ENCODE results near the gene CASQ1. TPM values are rescaled to one million over a fixed set of nuclear protein-coding genes. Genes with fewer than 3 reads are reported as not detected.
A peak's percentile ranks its signal among the peaks of the same experiment; 100 is the strongest.

CASQ1 gene
- total RNA-seq, 4 donors from 2014 or later, result 2.9 to 4.9 (median 4.6) TPM

- no peaks in the 10 kb centered on the region for H3K9me3 ChIP-seq
- intact Hi-C loops (cut with DNase I), result no loop called here
- H3K27me3 ChIP-seq, result no peaks in the 10 kb centered on the region
- no peak overlapping the region for H3K27ac ChIP-seq (replicated peaks in 1 of 4)
- TF ChIP-seq POLR2A (IDR thresholded peaks at IDR 0.05; ENCODE audit: low read depth) (no peak), POLR2AphosphoS5 (IDR thresholded peaks at IDR 0.05) (peak in 1 of 2 donors; percentile 14)
- H3K4me3 ChIP-seq, result no peak overlapping the region
- DNase-seq (ENCODE audit: extremely low spot score), result no peak
- WGBS, result 95% methylated on average over 3 of the region's 3 CpGs
- peaks cover 0 to 13% (median 0%) of the 10 kb centered on the region in 4 donors for H3K4me1 ChIP-seq
- H3K36me3 ChIP-seq, result no peaks in the 10 kb centered on the region
These were observed 42.3 kb upstream of the CASQ1 start for GRCh38 chr1:160148121-160148520.

GRCh38 chr1:160149233-160149632 lies 41.1 kb upstream of the CASQ1 start:
- Histone ChIP-seq H3K4me1 (peaks cover 0 to 8% (median 0%) of the 10 kb centered on the region in 4 donors), H3K27ac (replicated peaks in 1 of 4) (no peak overlapping the region)

GRCh38 chr1:160149716-160150115 lies 40.7 kb upstream of the CASQ1 start:
- intact Hi-C loops (cut with DNase I), result loop anchor here (5.0 kb wide), 1 partner anchor 37 kb away; no protein-coding TSS in a partner anchor
- TF ChIP-seq EP300 (IDR thresholded peaks at IDR 0.05) (no peak), POLR2AphosphoS5 (IDR thresholded peaks at IDR 0.05) (no peak), POLR2A (IDR thresholded peaks at IDR 0.05; ENCODE audit: low read depth) (no peak), CTCF (IDR thresholded peaks at IDR 0.05) (no peak)
- 70% methylated on average over 2 of the region's 2 CpGs for WGBS
- H3K27ac ChIP-seq (replicated peaks in 1 of 4), result no peak overlapping the region
- no peaks in the 10 kb centered on the region for H3K27me3 ChIP-seq
- H3K4me1 ChIP-seq, result peaks cover 0 to 8% (median 0%) of the 10 kb centered on the region in 4 donors
- H3K36me3 ChIP-seq, result no peaks in the 10 kb centered on the region
- no peak overlapping the region for H3K4me3 ChIP-seq
- DNase-seq (ENCODE audit: extremely low spot score), result no peak
- H3K9me3 ChIP-seq, result no peaks in the 10 kb centered on the region

More at GRCh38 chr1:160149233-160149632, 41.1 kb upstream of the CASQ1 start:
- no peak for DNase-seq (ENCODE audit: extremely low spot score)
- no peaks in the 10 kb centered on the region for H3K27me3 ChIP-seq
- no peaks in the 10 kb centered on the region for H3K9me3 ChIP-seq
- no peaks in the 10 kb centered on the region for H3K36me3 ChIP-seq
- intact Hi-C loops (cut with DNase I), result no loop called here
- TF ChIP-seq POLR2A (IDR thresholded peaks at IDR 0.05; ENCODE audit: low read depth), result no peak
- TF ChIP-seq CTCF (IDR thresholded peaks at IDR 0.05), result no peak
- TF ChIP-seq POLR2AphosphoS5 (IDR thresholded peaks at IDR 0.05), result no peak
- no peak for TF ChIP-seq EP300 (IDR thresholded peaks at IDR 0.05)
- no peak overlapping the region for H3K4me3 ChIP-seq

GRCh38 chr1:160151303-160151702 lies 39.1 kb upstream of the CASQ1 start, which contains the start of gene ATP1A4:
Gene ATP1A4, plus strand, starts transcription at chr1:160151603. Its CDS starts 438 bp downstream, at chr1:160152041.
- TF ChIP-seq POLR2A (IDR thresholded peaks at IDR 0.05; ENCODE audit: low read depth) (no peak), POLR2AphosphoS5 (IDR thresholded peaks at IDR 0.05) (no peak), EP300 (IDR thresholded peaks at IDR 0.05) (no peak), CTCF (IDR thresholded peaks at IDR 0.05) (no peak)

GRCh38 chr1:160154790-160155189 lies 35.6 kb upstream of the CASQ1 start:
- WGBS, result 78% methylated on average over 3 of the region's 3 CpGs
- intact Hi-C loops (cut with DNase I), result loop anchor here (5.0 kb wide), 1 partner anchor 42 kb away; no protein-coding TSS in a partner anchor
- TF ChIP-seq POLR2A (IDR thresholded peaks at IDR 0.05; ENCODE audit: low read depth) (no peak), POLR2AphosphoS5 (IDR thresholded peaks at IDR 0.05) (no peak), EP300 (IDR thresholded peaks at IDR 0.05) (no peak), CTCF (IDR thresholded peaks at IDR 0.05) (no peak)

More at GRCh38 chr1:160151303-160151702, 39.1 kb upstream of the CASQ1 start, which contains the start of gene ATP1A4:
- Histone ChIP-seq H3K4me3 (no peak within 1 kb of the TSS), H3K9me3 (no peaks in the 10 kb centered on the region), H3K4me1 (peaks cover 0 to 8% (median 0%) of the 10 kb centered on the region in 4 donors), H3K36me3 (no peaks in the 10 kb centered on the region), H3K27ac (replicated peaks in 1 of 4) (no peak within 1 kb of the TSS), H3K27me3 (no peaks in the 10 kb centered on the region)
- no peak for DNase-seq (ENCODE audit: extremely low spot score)
- 85% methylated on average over 6 of the region's 6 CpGs for WGBS
- intact Hi-C loops (cut with DNase I), result loop anchor here (5.0 kb wide), 1 partner anchor 39 kb away; no protein-coding TSS in a partner anchor

More at GRCh38 chr1:160154790-160155189, 35.6 kb upstream of the CASQ1 start:
- Histone ChIP-seq H3K36me3 (no peaks in the 10 kb centered on the region), H3K4me3 (no peak overlapping the region), H3K27ac (replicated peaks in 1 of 4) (no peak overlapping the region), H3K27me3 (no peaks in the 10 kb centered on the region), H3K9me3 (no peaks in the 10 kb centered on the region), H3K4me1 (no peaks in the 10 kb centered on the region)
- DNase-seq (ENCODE audit: extremely low spot score), result no peak

Data from esophagus muscularis mucosa (tissue), 4 donors.